B cell (primary cell): Measurements from ENCODE around the gene SLC16A6. TPM values are rescaled to one million over a fixed set of nuclear protein-coding genes. Genes with fewer than 3 reads are reported as not detected.

Experiments
- ATAC-seq: fragments of 200-7000 bp; cut with Tn5 transposase; one replicate; pipeline ENCODE4 v1.10.0; 2021; ENCODE audit warnings: low read depth, mild to moderate bottlenecking, moderate number of reproducible peaks, moderate library complexity
- CTCF ChIA-PET: fragments of 350-600 bp; sonication (Branson Sonifier 250); formaldehyde crosslinking; loops from one replicate; lab custom pipeline; 2021; ENCODE audit warnings: antibody characterized with exemption, inconsistent platforms; lab: Charles Lee
- POLR2A ChIA-PET: fragments of 350-600 bp; sonication (Branson Sonifier 250); formaldehyde crosslinking; loops from one replicate; lab custom pipeline; 2021; ENCODE audit warnings: antibody characterized with exemption; lab: Charles Lee
- DNase-seq: peaks from one replicate; pipeline ENCODE4 v3.0.0; 2013
- H2AFZ ChIP-seq: 2 replicates; pipeline ENCODE4 v1.6.1; 2012; ENCODE audit warnings: mild to moderate bottlenecking, low read depth, low read length; ENCODE audit not compliant: insufficient read depth, poor library complexity, severe bottlenecking
- H3K27ac ChIP-seq, 2 donors: 1 replicate in 1 of 2; 2 replicates in 1 of 2; pipeline ENCODE4 v1.5.1; 2012 to 2013; ENCODE audit warnings: low read length in 2 of 2, mild to moderate bottlenecking in 2 of 2, moderate library complexity in 1 of 2
- H3K27me3 ChIP-seq, 4 experiments: fragments of 200-600 bp in 1 of 4; sonication (generic) in 1 of 4; replicated peaks in 1 of 4; 1 replicate in 2 of 4; 2 replicates in 2 of 4; pipeline versions ENCODE4 v1.6.1 to v1.7.0; 2013 to 2016; ENCODE audit warnings: low read length in 3 of 4, mild to moderate bottlenecking in 2 of 4, mixed read lengths in 1 of 4, moderate library complexity in 1 of 4; ENCODE audit not compliant: insufficient read depth in 4 of 4, control insufficient read depth in 3 of 4; ENCODE audit errors: control extremely low read depth in 1 of 4
- H3K36me3 ChIP-seq, 2 experiments: replicated peaks in 1 of 2; 1 replicate in 1 of 2; 2 replicates in 1 of 2; pipeline versions ENCODE4 v1.6.1 to v1.7.1; 2013; ENCODE audit warnings: low read length in 1 of 2; ENCODE audit not compliant: insufficient read depth in 2 of 2, control insufficient read depth in 1 of 2; ENCODE audit errors: control extremely low read depth in 1 of 2, extremely low read depth in 1 of 2
- H3K4me1 ChIP-seq, 2 donors: fragments of 200-600 bp in 1 of 2; sonication (generic) in 1 of 2; 1 replicate in 1 of 2; 2 replicates in 1 of 2; pipeline versions ENCODE4 v1.5.1 to v1.6.1; 2013 to 2017; ENCODE audit warnings: low read length in 2 of 2; ENCODE audit not compliant: control insufficient read depth in 2 of 2, insufficient read depth in 2 of 2
- H3K4me2 ChIP-seq: replicated peaks from 2 replicates; pipeline ENCODE3; 2012; ENCODE audit warnings: mild to moderate bottlenecking, low read depth, low read length; ENCODE audit not compliant: poor library complexity, severe bottlenecking
- H3K4me3 ChIP-seq, 5 experiments: fragments of 200-600 bp in 1 of 5; sonication (generic) in 1 of 5; 1 replicate in 3 of 5; 2 replicates in 2 of 5; pipeline versions ENCODE4 v1.5.1 to v1.7.0; 2011 to 2016; ENCODE audit warnings: low read length in 4 of 5, mild to moderate bottlenecking in 4 of 5, low read depth in 2 of 5, control low read depth in 1 of 5, moderate library complexity in 1 of 5; ENCODE audit not compliant: insufficient read depth in 1 of 5; ENCODE audit errors: control extremely low read depth in 1 of 5, extremely low read depth in 1 of 5
- H3K79me2 ChIP-seq: fragments of 200-600 bp; sonication (generic); one replicate; pipeline ENCODE4 v1.6.0; 2016; ENCODE audit warnings: low read length; ENCODE audit not compliant: control insufficient read depth, insufficient read depth
- H3K9ac ChIP-seq: fragments of 200-600 bp; sonication (generic); 2 replicates; pipeline ENCODE4 v1.6.1; 2017; ENCODE audit warnings: mild to moderate bottlenecking, low read length, moderate library complexity
- H3K9me3 ChIP-seq, 3 donors: one replicate each; pipeline versions ENCODE4 v1.6.1 to v1.7.1; 2013; ENCODE audit warnings: low read length in 2 of 3; ENCODE audit not compliant: control insufficient read depth in 2 of 3, insufficient read depth in 1 of 3; ENCODE audit errors: control extremely low read depth in 1 of 3
- H4K20me1 ChIP-seq: 2 replicates; pipeline ENCODE4 v1.6.0; 2012; ENCODE audit warnings: mild to moderate bottlenecking, low read length; ENCODE audit not compliant: insufficient read depth, control insufficient read depth, poor library complexity, severe bottlenecking
- H3K27ac Mint-ChIP-seq: one replicate; pipeline ENCODE4 v1.8.0; 2021; ENCODE audit warnings: mixed read lengths
- H3K27me3 Mint-ChIP-seq: one replicate; pipeline ENCODE4 v1.8.0; 2021; ENCODE audit warnings: mixed read lengths
- H3K4me1 Mint-ChIP-seq: one replicate; pipeline ENCODE4 v1.8.0; 2021; ENCODE audit warnings: mixed read lengths
- H3K4me3 Mint-ChIP-seq: one replicate; pipeline ENCODE4 v1.8.0; 2021; ENCODE audit warnings: mixed read lengths
- H3K9me3 Mint-ChIP-seq: one replicate; pipeline ENCODE4 v1.8.0; 2022; ENCODE audit warnings: mixed read lengths; ENCODE audit not compliant: insufficient read depth
- EZH2 ChIP-seq: IDR thresholded peaks from 2 replicates; pipeline ENCODE4 v1.6.1; 2012; ENCODE audit warnings: borderline replicate concordance, low read depth, mild to moderate bottlenecking, moderate library complexity, low read length; ENCODE audit not compliant: insufficient read depth, poor library complexity, severe bottlenecking
- WGBS: methylation state at CpG from one replicate; pipeline ENCODE4 v1.1.5; 2013; ENCODE audit warnings: missing lambda C conversion rate; ENCODE audit not compliant: insufficient coverage; 5-methylcytosine and 5-hydroxymethylcytosine counted together
- intact Hi-C: fragments of 100-400 bp; cut with micrococcal nuclease; formaldehyde crosslinking; loops from one replicate; pipeline ENCODE4 v1.10.0; 2022
- polyA plus RNA-seq: library from polyadenylated mRNA; depleted of rRNA; stranded (reverse); fragments of >200 nt; gene quantifications from 2 replicates; pipeline ENCODE4 v1.2.3, GENCODE V29; 2012
- total RNA-seq, 2 donors: library from RNA; stranded (reverse); fragments of 120-200 nt in 1 of 2; gene quantifications; 1 replicate in 1 of 2; 2 replicates in 1 of 2; pipeline versions ENCODE4 v1.2.3 to v1.2.4, GENCODE V29; 2013 to 2022
- TF ChIP-seq, protein P1 (sequence below): fragments of 200-600 bp; IDR thresholded peaks from one replicate; pipeline ENCODE4 v1.8.0; 2022; ENCODE audit warnings: antibody characterized with exemption, mild to moderate bottlenecking

SLC16A6 gene
- total and polyA plus RNA-seq, 2 donors (not counting 1 experiment from before 2014, with no cell fraction given): 1.1 to 3.8 TPM

GRCh38 chr17:68295086-68295485, 4.2 kb upstream of the SLC16A6 start:
- Mint-ChIP-seq H3K27me3 (no peaks in the 10 kb centered on the region), H3K9me3 (no peaks in the 10 kb centered on the region), H3K27ac (no peak overlapping the region), H3K4me1 (peaks cover 21% of the 10 kb centered on the region), H3K4me3 (no peak overlapping the region)
- DNase-seq (no peak), ATAC-seq (no peak)
- H3K9ac ChIP-seq: no peak overlapping the region
- no peak for TF ChIP-seq EZH2
- TF ChIP-seq, protein P1, sequence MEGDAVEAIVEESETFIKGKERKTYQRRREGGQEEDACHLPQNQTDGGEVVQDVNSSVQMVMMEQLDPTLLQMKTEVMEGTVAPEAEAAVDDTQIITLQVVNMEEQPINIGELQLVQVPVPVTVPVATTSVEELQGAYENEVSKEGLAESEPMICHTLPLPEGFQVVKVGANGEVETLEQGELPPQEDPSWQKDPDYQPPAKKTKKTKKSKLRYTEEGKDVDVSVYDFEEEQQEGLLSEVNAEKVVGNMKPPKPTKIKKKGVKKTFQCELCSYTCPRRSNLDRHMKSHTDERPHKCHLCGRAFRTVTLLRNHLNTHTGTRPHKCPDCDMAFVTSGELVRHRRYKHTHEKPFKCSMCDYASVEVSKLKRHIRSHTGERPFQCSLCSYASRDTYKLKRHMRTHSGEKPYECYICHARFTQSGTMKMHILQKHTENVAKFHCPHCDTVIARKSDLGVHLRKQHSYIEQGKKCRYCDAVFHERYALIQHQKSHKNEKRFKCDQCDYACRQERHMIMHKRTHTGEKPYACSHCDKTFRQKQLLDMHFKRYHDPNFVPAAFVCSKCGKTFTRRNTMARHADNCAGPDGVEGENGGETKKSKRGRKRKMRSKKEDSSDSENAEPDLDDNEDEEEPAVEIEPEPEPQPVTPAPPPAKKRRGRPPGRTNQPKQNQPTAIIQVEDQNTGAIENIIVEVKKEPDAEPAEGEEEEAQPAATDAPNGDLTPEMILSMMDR: no peak
- 97% methylated on average over 2 of the region's 7 CpGs for WGBS
- H2AFZ ChIP-seq: no peak overlapping the region
- intact Hi-C loops: loop anchor here (10.0 kb wide), 1 partner anchor 140 kb away; no protein-coding TSS in a partner anchor
- H3K4me1 ChIP-seq: peaks cover 9 to 18% of the 10 kb centered on the region in 2 donors
- H3K36me3 ChIP-seq: no peaks in the 10 kb centered on the region
- H3K79me2 ChIP-seq: no peaks in the 10 kb centered on the region
- no peak overlapping the region for H3K4me2 ChIP-seq
- H3K27ac ChIP-seq: no peak overlapping the region
- no peaks in the 10 kb centered on the region for H3K27me3 ChIP-seq
- H3K9me3 ChIP-seq: no peaks in the 10 kb centered on the region
- ChIA-PET CTCF (no interaction called here), POLR2A (no interaction called here)
- H4K20me1 ChIP-seq: no peaks in the 10 kb centered on the region
- H3K4me3 ChIP-seq: no peak overlapping the region

GRCh38 chr17:68294617-68295016, 3.7 kb upstream of the SLC16A6 start:
- Histone ChIP-seq H4K20me1 (no peaks in the 10 kb centered on the region), H3K4me3 (no peak overlapping the region), H3K4me2 (no peak overlapping the region), H3K79me2 (no peaks in the 10 kb centered on the region), H3K27me3 (no peaks in the 10 kb centered on the region), H3K9me3 (no peaks in the 10 kb centered on the region), H3K4me1 (peaks cover 14 to 22% of the 10 kb centered on the region in 2 donors), H2AFZ (no peak overlapping the region), H3K9ac (no peak overlapping the region), H3K36me3 (no peaks in the 10 kb centered on the region), H3K27ac (no peak overlapping the region)
- H3K27ac Mint-ChIP-seq: no peak overlapping the region
- ChIA-PET POLR2A (no interaction called here), CTCF (interaction anchor here (1.0 kb wide), 1 partner anchor 141 kb away, joined by 3 read pairs; no protein-coding TSS in a partner anchor)
- peaks cover 25% of the 10 kb centered on the region for H3K4me1 Mint-ChIP-seq
- H3K4me3 Mint-ChIP-seq: no peak overlapping the region
- 100% methylated on average over 2 of the region's 4 CpGs for WGBS
- ATAC-seq (no peak), DNase-seq (no peak)
- H3K9me3 Mint-ChIP-seq: no peaks in the 10 kb centered on the region
- intact Hi-C loops: loop anchor here (5.0 to 10.0 kb wide), 3 partner anchors 47 to 1033 kb away; partner anchors contain the start of genes ABCA5 and AMZ2
- H3K27me3 Mint-ChIP-seq: no peaks in the 10 kb centered on the region
- TF ChIP-seq, protein P1: no peak
- no peak for TF ChIP-seq EZH2
